Measurements from ENCODE around the gene NDUFA13.

The NDUFA13 gene

DNA sequence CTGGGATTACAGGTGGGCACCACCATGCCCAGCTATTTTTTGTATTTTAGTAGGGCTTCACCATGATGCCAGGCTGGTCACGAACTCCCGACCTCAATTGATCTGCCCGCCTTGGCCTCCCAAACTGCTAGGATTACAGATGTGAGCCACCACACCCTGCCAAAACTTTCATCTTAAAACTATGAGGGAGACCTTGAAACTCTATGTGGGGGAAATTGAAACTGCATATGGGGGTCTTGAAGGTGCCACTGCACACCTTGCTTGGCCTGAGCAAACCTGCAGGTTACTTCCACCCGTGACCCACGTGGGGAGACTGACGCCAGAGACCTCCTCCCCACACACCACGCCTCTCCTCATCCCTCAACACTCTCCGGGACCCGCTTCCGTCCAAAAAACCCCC, 37.6 kb downstream of the NDUFA13 start:
- TF ChIP-seq EZH2 (IDR thresholded peaks at IDR 0.05; ENCODE audit: borderline replicate concordance, low read length), result no peak
- TF ChIP-seq, protein P1, sequence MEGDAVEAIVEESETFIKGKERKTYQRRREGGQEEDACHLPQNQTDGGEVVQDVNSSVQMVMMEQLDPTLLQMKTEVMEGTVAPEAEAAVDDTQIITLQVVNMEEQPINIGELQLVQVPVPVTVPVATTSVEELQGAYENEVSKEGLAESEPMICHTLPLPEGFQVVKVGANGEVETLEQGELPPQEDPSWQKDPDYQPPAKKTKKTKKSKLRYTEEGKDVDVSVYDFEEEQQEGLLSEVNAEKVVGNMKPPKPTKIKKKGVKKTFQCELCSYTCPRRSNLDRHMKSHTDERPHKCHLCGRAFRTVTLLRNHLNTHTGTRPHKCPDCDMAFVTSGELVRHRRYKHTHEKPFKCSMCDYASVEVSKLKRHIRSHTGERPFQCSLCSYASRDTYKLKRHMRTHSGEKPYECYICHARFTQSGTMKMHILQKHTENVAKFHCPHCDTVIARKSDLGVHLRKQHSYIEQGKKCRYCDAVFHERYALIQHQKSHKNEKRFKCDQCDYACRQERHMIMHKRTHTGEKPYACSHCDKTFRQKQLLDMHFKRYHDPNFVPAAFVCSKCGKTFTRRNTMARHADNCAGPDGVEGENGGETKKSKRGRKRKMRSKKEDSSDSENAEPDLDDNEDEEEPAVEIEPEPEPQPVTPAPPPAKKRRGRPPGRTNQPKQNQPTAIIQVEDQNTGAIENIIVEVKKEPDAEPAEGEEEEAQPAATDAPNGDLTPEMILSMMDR (IDR thresholded peaks at IDR 0.05; ENCODE audit: low read length), result no peak
- Histone ChIP-seq H3K79me2 (ENCODE audit: insufficient read depth, low read length) (no peaks in the 10 kb centered on the region), H3K27ac (ENCODE audit: low read depth, low read length, poor library complexity, severe bottlenecking) (no peak overlapping the region), H3K9me2 (ENCODE audit: low read depth, low read length) (no peaks in the 10 kb centered on the region), H3K27me3 (ENCODE audit: insufficient read depth, low read length) (0 out of 2 replicates have a peak, but pooled peaks cover 4% of the 10 kb centered on the region), H3K36me3 (ENCODE audit: insufficient read depth, low read length) (no peaks in the 10 kb centered on the region), H3K9ac (ENCODE audit: low read length) (no peak overlapping the region), H3K4me3 (ENCODE audit: low read depth, low read length, poor library complexity, severe bottlenecking) (no peak overlapping the region), H3F3A (ENCODE audit: insufficient read depth, low read length) (no peaks in the 10 kb centered on the region), H3K4me2 (ENCODE audit: low read length) (no peak overlapping the region), H2AFZ (ENCODE audit: low read length) (no peak overlapping the region), H3K4me1 (ENCODE audit: insufficient read depth, low read length, severe bottlenecking) (no peaks in the 10 kb centered on the region), H3K9me3 (ENCODE audit: low read length) (no peaks in the 10 kb centered on the region), H4K20me1 (ENCODE audit: insufficient read depth, low read length) (no peaks in the 10 kb centered on the region)

- 0 out of 2 replicates have a peak, but pooled peaks cover 4% of the 10 kb centered on the region for H3K27me3 ChIP-seq (ENCODE audit: insufficient read depth, low read length)
- no peak overlapping the region for H2AFZ ChIP-seq (ENCODE audit: low read length)
- H3K27ac ChIP-seq (ENCODE audit: low read depth, low read length, poor library complexity, severe bottlenecking), result no peak overlapping the region
- no peak overlapping the region for H3K4me2 ChIP-seq (ENCODE audit: low read length)
- no peaks in the 10 kb centered on the region for H4K20me1 ChIP-seq (ENCODE audit: insufficient read depth, low read length)
- no peak overlapping the region for H3K4me3 ChIP-seq (ENCODE audit: low read depth, low read length, poor library complexity, severe bottlenecking)
- TF ChIP-seq, protein P1 (IDR thresholded peaks at IDR 0.05; ENCODE audit: low read length), result peak; percentile 75
- TF ChIP-seq EZH2 (IDR thresholded peaks at IDR 0.05; ENCODE audit: borderline replicate concordance, low read length), result no peak
- no peaks in the 10 kb centered on the region for H3K79me2 ChIP-seq (ENCODE audit: insufficient read depth, low read length)
- no peaks in the 10 kb centered on the region for H3K4me1 ChIP-seq (ENCODE audit: insufficient read depth, low read length, severe bottlenecking)
- no peaks in the 10 kb centered on the region for H3K9me2 ChIP-seq (ENCODE audit: low read depth, low read length)
- no peaks in the 10 kb centered on the region for H3K9me3 ChIP-seq (ENCODE audit: low read length)
- H3F3A ChIP-seq (ENCODE audit: insufficient read depth, low read length), result no peaks in the 10 kb centered on the region
- no peaks in the 10 kb centered on the region for H3K36me3 ChIP-seq (ENCODE audit: insufficient read depth, low read length)
- H3K9ac ChIP-seq (ENCODE audit: low read length), result no peak overlapping the region
Observed at GRCh38 chr19:19554074-19555023, 38.3 kb downstream of the NDUFA13 start.

DNA sequence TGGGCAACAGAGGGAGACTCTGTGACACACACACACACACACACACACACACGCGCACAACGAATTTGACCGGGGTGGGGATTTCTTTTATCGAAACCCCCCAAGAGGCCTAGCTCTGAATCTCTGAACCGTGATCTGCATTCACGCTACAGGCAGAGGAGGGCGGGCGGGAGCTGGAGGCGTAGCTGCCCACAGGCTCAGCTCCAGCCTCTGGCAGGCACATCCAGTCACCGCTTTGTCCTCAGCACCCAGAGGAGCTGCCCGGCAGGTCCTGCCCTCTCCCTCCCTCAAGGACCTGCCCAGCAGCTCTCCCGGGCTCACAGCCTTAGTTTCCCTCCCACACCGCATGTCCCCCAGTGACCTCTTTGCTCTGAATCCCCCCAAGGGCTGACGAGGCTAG, 42.0 kb downstream of the NDUFA13 start:
- Histone ChIP-seq H3K27ac (ENCODE audit: low read depth, low read length, poor library complexity, severe bottlenecking) (no peak overlapping the region), H3K79me2 (ENCODE audit: insufficient read depth, low read length) (no peaks in the 10 kb centered on the region), H3K36me3 (ENCODE audit: insufficient read depth, low read length) (no peaks in the 10 kb centered on the region), H3K27me3 (ENCODE audit: insufficient read depth, low read length) (no peaks in the 10 kb centered on the region), H3K4me1 (ENCODE audit: insufficient read depth, low read length, severe bottlenecking) (no peaks in the 10 kb centered on the region), H3K4me2 (ENCODE audit: low read length) (no peak overlapping the region), H4K20me1 (ENCODE audit: insufficient read depth, low read length) (no peaks in the 10 kb centered on the region), H3K4me3 (ENCODE audit: low read depth, low read length, poor library complexity, severe bottlenecking) (no peak overlapping the region), H3K9ac (ENCODE audit: low read length) (no peak overlapping the region), H3K9me3 (ENCODE audit: low read length) (no peaks in the 10 kb centered on the region), H3F3A (ENCODE audit: insufficient read depth, low read length) (no peaks in the 10 kb centered on the region), H3K9me2 (ENCODE audit: low read depth, low read length) (no peaks in the 10 kb centered on the region), H2AFZ (ENCODE audit: low read length) (no peak overlapping the region)
- TF ChIP-seq, protein P1 (IDR thresholded peaks at IDR 0.05; ENCODE audit: low read length), result no peak
- TF ChIP-seq EZH2 (IDR thresholded peaks at IDR 0.05; ENCODE audit: borderline replicate concordance, low read length), result no peak
